ENCODE results near the gene CAP1. TPM values are rescaled to one million over a fixed set of nuclear protein-coding genes. Genes with fewer than 3 reads are reported as not detected.

The CAP1 gene
- total RNA-seq, 1 experiment from 2014 or later, result 255 TPM

GRCh38 chr1:40047769-40048168 lies 7.2 kb downstream of the CAP1 start:
- no peaks in the 10 kb centered on the region for H3K27me3 Mint-ChIP-seq (ENCODE audit: low read depth)
- Histone ChIP-seq H4K8ac (replicated peaks; ENCODE audit: insufficient read length, low read depth, low read length) (no peak overlapping the region), H3K27me3 (ENCODE audit: insufficient read depth, low read length) (no peaks in the 10 kb centered on the region), H3K23ac (ENCODE audit: insufficient read length, low read depth, low read length) (no peak overlapping the region), H2BK5ac (ENCODE audit: insufficient read length, low read length) (no peak overlapping the region), H3K56ac (ENCODE audit: insufficient read length, low read depth, low read length) (no peak overlapping the region), H4K91ac (ENCODE audit: insufficient read length, low read depth, low read length) (no peak overlapping the region), H3K14ac (ENCODE audit: insufficient read depth, low read length) (no peak overlapping the region), H3K4me1 (ENCODE audit: insufficient read depth, low read length) (no peaks in the 10 kb centered on the region), H3K4me2 (ENCODE audit: insufficient read depth, insufficient read length, low read length) (no peak overlapping the region), H2AK5ac (ENCODE audit: insufficient read length, low read length) (no peak overlapping the region), H3K9me3 (ENCODE audit: control insufficient read depth, low read depth, low read length) (no peaks in the 10 kb centered on the region), H4K5ac (ENCODE audit: insufficient read length, low read depth, low read length) (no peak overlapping the region), H2BK12ac (ENCODE audit: insufficient read length, low read depth, low read length) (no peak overlapping the region), H2BK20ac (ENCODE audit: low read depth, low read length, poor library complexity, severe bottlenecking) (no peak overlapping the region), H3K23me2 (ENCODE audit: insufficient read length, low read depth, low read length, poor library complexity, severe bottlenecking) (no peaks in the 10 kb centered on the region), H4K20me1 (ENCODE audit: control insufficient read depth, insufficient read depth, insufficient read length) (no peaks in the 10 kb centered on the region), H3K27ac (ENCODE audit: insufficient read length, low read depth, low read length) (no peak overlapping the region), H3K4ac (ENCODE audit: low read depth, low read length) (no peak overlapping the region), H2AFZ (ENCODE audit: low read length) (no peak overlapping the region), H3K79me2 (ENCODE audit: insufficient read depth, low read length) (peaks cover 25% of the 10 kb centered on the region; the same call in 1 of the 2 replicates), H3K18ac (ENCODE audit: insufficient read length, low read depth, low read length) (no peak overlapping the region), H2BK120ac (ENCODE audit: low read depth, low read length, poor library complexity, severe bottlenecking) (no peak overlapping the region), H3T11ph (ENCODE audit: low read length) (no peak overlapping the region), H2BK15ac (ENCODE audit: low read depth, low read length) (no peak overlapping the region), H3K79me1 (ENCODE audit: insufficient read depth, low read depth, low read length, poor library complexity, severe bottlenecking) (peaks cover 6% of the 10 kb centered on the region), H3K9ac (ENCODE audit: extremely low read depth, insufficient read length, low read length) (no peak overlapping the region)
- no peak for DNase-seq
- H3K4me1 Mint-ChIP-seq, result peaks cover 0 to under 1% of the 10 kb centered on the region in 2 experiments; a peak in 2 of 4 replicates
- no peak for TF ChIP-seq CTCF (conservative IDR thresholded peaks at IDR 0.05)
- no CpG with 5 or more reads among the region's 5 CpGs for WGBS (ENCODE audit: extremely low coverage, insufficient read length, low lambda C conversion rate)
- H3K9me3 Mint-ChIP-seq, result no peaks in the 10 kb centered on the region
- peaks cover 5 to 34% (median 9%) of the 10 kb centered on the region in 3 experiments; a peak in 6 of 7 replicates for H3K36me3 Mint-ChIP-seq (ENCODE audit: insufficient read depth in 1 of 3, low read depth in 3 of 3)
- no peak overlapping the region for H3K4me3 Mint-ChIP-seq
- no peak overlapping the region for H3K27ac Mint-ChIP-seq
